Left renal cortex interstitium (tissue), 4 donors: Measurements from ENCODE around the gene TUBGCP6. TPM values are rescaled to one million over a fixed set of nuclear protein-coding genes. Genes with fewer than 3 reads are reported as not detected.

ENCODE experiments used
- DNase-seq, 4 donors: peaks; one replicate each; pipeline ENCODE4 v3.0.0-alpha.2; 2013; ENCODE audit warnings: low read depth in 4 of 4, low spot score in 2 of 4, missing footprints in 1 of 4
- polyA plus RNA-seq, 4 donors: library from polyadenylated mRNA; unstranded; fragments of 120-200 nt; gene quantifications; one replicate each; pipeline ENCODE4 v1.2.1, GENCODE V29; 2013; ENCODE audit not compliant: insufficient read length in 4 of 4

The TUBGCP6 gene
- polyA plus RNA-seq, 4 donors, result 25.1 to 54.9 (median 40.5) TPM

GRCh38 chr22:50253046-50253915 lies 8.5 kb upstream of the TUBGCP6 start:
- DNase-seq, result no peak

- no peak for DNase-seq
Observed at GRCh38 chr22:50252082-50253045, 7.5 kb upstream of the TUBGCP6 start.

GRCh38 chr22:50251477-50252081 lies 6.8 kb upstream of the TUBGCP6 start:
- DNase-seq, result no peak

- DNase-seq, result peak in 1 of 4 donors; percentile 62
Observed at GRCh38 chr22:50250555-50251476, 6.0 kb upstream of the TUBGCP6 start, which contains the start of gene HDAC10. Gene HDAC10 (minus strand): TSS chr22:50251265. CDS start chr22:50251032, 233 bp downstream.

- no peak for DNase-seq
Observed at GRCh38 chr22:50250249-50250554, 5.4 kb upstream of the TUBGCP6 start.

- no peak for DNase-seq
Observed at GRCh38 chr22:50249341-50250248, 4.8 kb upstream of the TUBGCP6 start.

- DNase-seq, result no peak
Observed at GRCh38 chr22:50248196-50249081, 3.6 kb upstream of the TUBGCP6 start.

GRCh38 chr22:50247748-50248147 lies 2.9 kb upstream of the TUBGCP6 start:
- DNase-seq, result no peak

GRCh38 chr22:50246242-50247175 lies 1.7 kb upstream of the TUBGCP6 start:
- no peak for DNase-seq

GRCh38 chr22:50245214-50246072 lies 620 bp upstream of the TUBGCP6 start:
- no peak for DNase-seq

GRCh38 chr22:50243685-50244419 lies 971 bp downstream of the TUBGCP6 start:
- DNase-seq, result no peak

- no peak for DNase-seq
Observed at GRCh38 chr22:50242406-50242949, 2.3 kb downstream of the TUBGCP6 start.

- no peak for DNase-seq
Observed at GRCh38 chr22:50238755-50239154, 6.1 kb downstream of the TUBGCP6 start.

GRCh38 chr22:50236731-50237409 lies 8.0 kb downstream of the TUBGCP6 start:
- DNase-seq, result no peak
